GM23338 (cell line): Measurements from ENCODE around the gene MAPT. TPM values are rescaled to one million over a fixed set of nuclear protein-coding genes. Genes with fewer than 3 reads are reported as not detected.

Experiments
- ATAC-seq: fragments of 200-7000 bp; cut with Tn5 transposase; 3 replicates; pipeline ENCODE4 v1.9.1; 2020
- DNase-seq: peaks from one replicate; pipeline ENCODE4 v3.0.0-alpha.2; 2015; ENCODE audit warnings: low spot score
- H2AFZ ChIP-seq: fragments of 200-600 bp; sonication (generic); 2 replicates; pipeline ENCODE4 v1.8.0; 2016; ENCODE audit warnings: antibody characterized with exemption, mild to moderate bottlenecking, moderate library complexity
- H3F3A ChIP-seq: fragments of 200-600 bp; sonication (generic); replicated peaks from 2 replicates; pipeline ENCODE4 v1.8.0; 2017; ENCODE audit warnings: antibody characterized with exemption, mixed run types, low read depth
- H3K27ac ChIP-seq: fragments of 200-600 bp; sonication (generic); 2 replicates; pipeline ENCODE4 v1.6.1; 2016; ENCODE audit warnings: low read depth
- H3K27me3 ChIP-seq: fragments of 200-600 bp; sonication (generic); 2 replicates; pipeline ENCODE4 v1.8.0; 2016; ENCODE audit warnings: mild to moderate bottlenecking, mixed run types, moderate library complexity; ENCODE audit not compliant: insufficient read depth
- H3K36me3 ChIP-seq: fragments of 200-600 bp; sonication (generic); 2 replicates; pipeline ENCODE4 v1.8.0; 2016; ENCODE audit warnings: mild to moderate bottlenecking; ENCODE audit not compliant: insufficient read depth
- H3K4me1 ChIP-seq: fragments of 200-600 bp; sonication (generic); 2 replicates; pipeline ENCODE4 v1.8.0; 2016; ENCODE audit warnings: mild to moderate bottlenecking, moderate library complexity; ENCODE audit not compliant: insufficient read depth
- H3K4me2 ChIP-seq: fragments of 200-600 bp; sonication (generic); 2 replicates; pipeline ENCODE4 v1.7.1; 2017; ENCODE audit warnings: mixed run types
- H3K4me3 ChIP-seq: fragments of 200-600 bp; sonication (generic); 2 replicates; pipeline ENCODE4 v1.6.1; 2016; ENCODE audit warnings: mixed run types
- H3K79me2 ChIP-seq: fragments of 200-600 bp; sonication (generic); replicated peaks from 2 replicates; pipeline ENCODE4 v1.8.0; 2017; ENCODE audit warnings: mild to moderate bottlenecking; ENCODE audit not compliant: insufficient read depth
- H3K9me2 ChIP-seq: fragments of 200-600 bp; sonication (generic); 2 replicates; pipeline ENCODE4 v1.8.0; 2017; ENCODE audit not compliant: insufficient read depth
- H4K20me1 ChIP-seq: fragments of 200-600 bp; sonication (generic); replicated peaks from 2 replicates; pipeline ENCODE4 v1.8.0; 2017; ENCODE audit warnings: mild to moderate bottlenecking; ENCODE audit not compliant: insufficient read depth
- H3K27ac Mint-ChIP-seq: 2 replicates; pipeline ENCODE4 v1.8.0; 2020; ENCODE audit warnings: inconsistent platforms, mild to moderate bottlenecking, moderate library complexity, mixed read lengths
- H3K27me3 Mint-ChIP-seq: 3 replicates; pipeline ENCODE4 v1.8.0; 2022; ENCODE audit warnings: low read depth, mild to moderate bottlenecking, moderate library complexity, mixed read lengths, inconsistent platforms; ENCODE audit not compliant: insufficient read depth, poor library complexity
- H3K36me3 Mint-ChIP-seq: 3 replicates; pipeline ENCODE4 v1.8.0; 2021; ENCODE audit warnings: low read depth, mild to moderate bottlenecking, inconsistent platforms, moderate library complexity, mixed read lengths
- H3K4me1 Mint-ChIP-seq: 3 replicates; pipeline ENCODE4 v1.8.0; 2020; ENCODE audit warnings: mild to moderate bottlenecking, inconsistent platforms, mixed read lengths
- H3K4me3 Mint-ChIP-seq: 3 replicates; pipeline ENCODE4 v1.8.0; 2021; ENCODE audit warnings: moderate library complexity, mild to moderate bottlenecking, inconsistent platforms, mixed read lengths
- H3K9me3 Mint-ChIP-seq: 3 replicates; pipeline ENCODE4 v1.8.0; 2020; ENCODE audit warnings: moderate library complexity, mild to moderate bottlenecking, inconsistent platforms, mixed read lengths
- ZNF331 ChIP-seq: fragments of 250-450 bp; sonication (Bioruptor Pico); IDR thresholded peaks from 2 replicates; pipeline ENCODE4 v1.5.0; 2020; ENCODE audit warnings: low read depth, mild to moderate bottlenecking, moderate library complexity
- polyA plus RNA-seq: library from polyadenylated mRNA; unstranded; fragments of >200 nt; fragmentation: Nextera tagmentation; extraction: Ambion mirVana; gene quantifications from 2 replicates; pipeline ENCODE4 v1.2.1, GENCODE V29; 2016
- total RNA-seq: library from RNA; depleted of rRNA; stranded (reverse); fragments of >200 nt; shearing (Covaris generic); gene quantifications from 2 replicates; pipeline ENCODE4 v1.2.3, GENCODE V29; 2014
- TF ChIP-seq, protein P1 (sequence below): IDR thresholded peaks from 2 replicates; pipeline ENCODE4 v1.6.1; 2016; ENCODE audit warnings: antibody characterized with exemption
- TF ChIP-seq, protein P2 (sequence below), 2 experiments: fragments of 200-600 bp in 1 of 2; sonication (generic) in 1 of 2; conservative IDR thresholded peaks; 2 replicates each; pipeline versions ENCODE4 v1.5.1 to v1.6.1; 2016 to 2017; ENCODE audit warnings: antibody characterized with exemption in 2 of 2, low read depth in 2 of 2, mild to moderate bottlenecking in 2 of 2, moderate library complexity in 1 of 2
- TF ChIP-seq, protein P3 (sequence below): IDR thresholded peaks from one replicate; pipeline ENCODE4 v1.6.1; 2018; ENCODE audit warnings: antibody characterized with exemption; ENCODE audit not compliant: unreplicated experiment

MAPT gene
- total and polyA plus RNA-seq, 2 experiments from 2014 or later, result 1.1 to 2.1 TPM

DNA sequence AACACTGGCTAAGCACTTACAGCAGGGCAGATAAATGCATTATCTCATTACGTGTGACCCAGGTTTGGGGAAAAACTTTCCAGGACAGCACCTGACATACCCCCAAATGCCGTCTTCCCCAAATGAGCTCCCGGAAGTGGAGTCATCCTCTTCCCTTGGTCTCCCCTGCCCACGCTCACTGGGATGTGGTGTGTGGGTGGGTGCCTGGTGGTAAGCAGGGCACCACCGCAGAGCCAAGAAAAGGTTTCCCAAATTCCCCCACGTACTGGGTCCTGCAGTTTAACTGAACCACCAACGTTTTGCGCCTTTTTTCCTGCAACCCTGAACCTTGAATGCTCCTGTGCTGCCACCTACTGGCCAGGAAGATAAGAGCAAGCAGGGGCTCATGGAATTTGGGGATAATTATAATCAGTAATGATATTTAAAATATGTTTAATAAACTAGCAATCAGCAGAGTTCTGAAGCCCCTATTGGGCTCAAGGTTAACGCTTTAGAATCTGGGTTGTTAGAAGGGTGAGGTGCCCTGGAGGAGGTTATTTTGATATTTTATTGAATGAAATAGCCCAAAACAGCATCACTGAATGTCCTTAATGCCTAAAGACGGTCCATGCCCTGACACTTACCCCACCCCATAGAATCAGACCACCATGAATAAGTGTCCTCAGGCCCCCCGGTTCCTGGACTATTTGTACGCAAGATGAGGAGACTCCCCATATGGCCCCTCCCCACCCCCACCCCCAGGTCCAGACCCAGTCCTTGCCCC lies 41.6 kb upstream of the MAPT start:
- no peaks in the 10 kb centered on the region for H3K79me2 ChIP-seq
- Mint-ChIP-seq H3K27ac (no peak overlapping the region), H3K9me3 (0 out of 3 replicates have a peak, but pooled peaks cover 5% of the 10 kb centered on the region), H3K4me3 (no peak overlapping the region), H3K27me3 (peaks cover 9% of the 10 kb centered on the region), H3K36me3 (no peaks in the 10 kb centered on the region), H3K4me1 (no peaks in the 10 kb centered on the region)
- no peaks in the 10 kb centered on the region for H3K4me1 ChIP-seq
- H4K20me1 ChIP-seq, result no peaks in the 10 kb centered on the region
- no peak overlapping the region for H3K4me3 ChIP-seq
- ATAC-seq (peak; percentile 65), DNase-seq (peak; percentile 86)
- no peaks in the 10 kb centered on the region for H3K9me2 ChIP-seq
- H3K4me2 ChIP-seq, result no peak overlapping the region
- H2AFZ ChIP-seq, result no peak overlapping the region
- no peak overlapping the region for H3K27ac ChIP-seq
- H3F3A ChIP-seq, result no peaks in the 10 kb centered on the region
- H3K36me3 ChIP-seq, result no peaks in the 10 kb centered on the region
- H3K27me3 ChIP-seq, result no peaks in the 10 kb centered on the region
- TF ChIP-seq, protein P1, sequence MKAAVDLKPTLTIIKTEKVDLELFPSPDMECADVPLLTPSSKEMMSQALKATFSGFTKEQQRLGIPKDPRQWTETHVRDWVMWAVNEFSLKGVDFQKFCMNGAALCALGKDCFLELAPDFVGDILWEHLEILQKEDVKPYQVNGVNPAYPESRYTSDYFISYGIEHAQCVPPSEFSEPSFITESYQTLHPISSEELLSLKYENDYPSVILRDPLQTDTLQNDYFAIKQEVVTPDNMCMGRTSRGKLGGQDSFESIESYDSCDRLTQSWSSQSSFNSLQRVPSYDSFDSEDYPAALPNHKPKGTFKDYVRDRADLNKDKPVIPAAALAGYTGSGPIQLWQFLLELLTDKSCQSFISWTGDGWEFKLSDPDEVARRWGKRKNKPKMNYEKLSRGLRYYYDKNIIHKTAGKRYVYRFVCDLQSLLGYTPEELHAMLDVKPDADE, result no peak
- TF ChIP-seq, protein P2, sequence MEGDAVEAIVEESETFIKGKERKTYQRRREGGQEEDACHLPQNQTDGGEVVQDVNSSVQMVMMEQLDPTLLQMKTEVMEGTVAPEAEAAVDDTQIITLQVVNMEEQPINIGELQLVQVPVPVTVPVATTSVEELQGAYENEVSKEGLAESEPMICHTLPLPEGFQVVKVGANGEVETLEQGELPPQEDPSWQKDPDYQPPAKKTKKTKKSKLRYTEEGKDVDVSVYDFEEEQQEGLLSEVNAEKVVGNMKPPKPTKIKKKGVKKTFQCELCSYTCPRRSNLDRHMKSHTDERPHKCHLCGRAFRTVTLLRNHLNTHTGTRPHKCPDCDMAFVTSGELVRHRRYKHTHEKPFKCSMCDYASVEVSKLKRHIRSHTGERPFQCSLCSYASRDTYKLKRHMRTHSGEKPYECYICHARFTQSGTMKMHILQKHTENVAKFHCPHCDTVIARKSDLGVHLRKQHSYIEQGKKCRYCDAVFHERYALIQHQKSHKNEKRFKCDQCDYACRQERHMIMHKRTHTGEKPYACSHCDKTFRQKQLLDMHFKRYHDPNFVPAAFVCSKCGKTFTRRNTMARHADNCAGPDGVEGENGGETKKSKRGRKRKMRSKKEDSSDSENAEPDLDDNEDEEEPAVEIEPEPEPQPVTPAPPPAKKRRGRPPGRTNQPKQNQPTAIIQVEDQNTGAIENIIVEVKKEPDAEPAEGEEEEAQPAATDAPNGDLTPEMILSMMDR (conservative IDR thresholded peaks at IDR 0.05; ENCODE audit: low read depth in 2 of 2), result peak; percentile 97 to 98

DNA sequence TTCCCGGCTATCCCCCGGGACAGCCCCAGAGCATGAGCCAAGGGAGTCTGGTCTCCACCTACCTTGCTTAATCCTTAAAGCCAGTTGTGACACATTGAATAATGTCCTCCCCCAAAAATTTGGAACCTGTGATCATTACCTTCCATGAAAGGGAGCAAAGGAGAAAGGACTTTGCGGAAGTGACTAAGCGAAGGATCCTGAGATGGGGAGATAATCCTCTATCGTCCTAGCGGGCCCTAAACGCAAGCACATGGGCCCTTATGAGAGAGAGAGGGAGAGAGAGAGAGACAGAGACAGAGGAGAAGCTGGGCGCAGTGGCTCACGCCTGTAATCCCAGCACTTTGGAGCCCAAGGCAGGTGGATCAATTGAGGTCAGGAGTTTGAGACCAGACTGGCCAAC lies 40.1 kb upstream of the MAPT start:
- H3K27ac Mint-ChIP-seq, result no peak overlapping the region
- H3K27me3 Mint-ChIP-seq, result peaks cover 9% of the 10 kb centered on the region
- 0 out of 3 replicates have a peak, but pooled peaks cover 5% of the 10 kb centered on the region for H3K9me3 Mint-ChIP-seq
- no peak for TF ChIP-seq ZNF331 (CRISPR knock-in tag)
- TF ChIP-seq, protein P1, result no peak
- TF ChIP-seq, protein P3, sequence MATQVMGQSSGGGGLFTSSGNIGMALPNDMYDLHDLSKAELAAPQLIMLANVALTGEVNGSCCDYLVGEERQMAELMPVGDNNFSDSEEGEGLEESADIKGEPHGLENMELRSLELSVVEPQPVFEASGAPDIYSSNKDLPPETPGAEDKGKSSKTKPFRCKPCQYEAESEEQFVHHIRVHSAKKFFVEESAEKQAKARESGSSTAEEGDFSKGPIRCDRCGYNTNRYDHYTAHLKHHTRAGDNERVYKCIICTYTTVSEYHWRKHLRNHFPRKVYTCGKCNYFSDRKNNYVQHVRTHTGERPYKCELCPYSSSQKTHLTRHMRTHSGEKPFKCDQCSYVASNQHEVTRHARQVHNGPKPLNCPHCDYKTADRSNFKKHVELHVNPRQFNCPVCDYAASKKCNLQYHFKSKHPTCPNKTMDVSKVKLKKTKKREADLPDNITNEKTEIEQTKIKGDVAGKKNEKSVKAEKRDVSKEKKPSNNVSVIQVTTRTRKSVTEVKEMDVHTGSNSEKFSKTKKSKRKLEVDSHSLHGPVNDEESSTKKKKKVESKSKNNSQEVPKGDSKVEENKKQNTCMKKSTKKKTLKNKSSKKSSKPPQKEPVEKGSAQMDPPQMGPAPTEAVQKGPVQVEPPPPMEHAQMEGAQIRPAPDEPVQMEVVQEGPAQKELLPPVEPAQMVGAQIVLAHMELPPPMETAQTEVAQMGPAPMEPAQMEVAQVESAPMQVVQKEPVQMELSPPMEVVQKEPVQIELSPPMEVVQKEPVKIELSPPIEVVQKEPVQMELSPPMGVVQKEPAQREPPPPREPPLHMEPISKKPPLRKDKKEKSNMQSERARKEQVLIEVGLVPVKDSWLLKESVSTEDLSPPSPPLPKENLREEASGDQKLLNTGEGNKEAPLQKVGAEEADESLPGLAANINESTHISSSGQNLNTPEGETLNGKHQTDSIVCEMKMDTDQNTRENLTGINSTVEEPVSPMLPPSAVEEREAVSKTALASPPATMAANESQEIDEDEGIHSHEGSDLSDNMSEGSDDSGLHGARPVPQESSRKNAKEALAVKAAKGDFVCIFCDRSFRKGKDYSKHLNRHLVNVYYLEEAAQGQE, result no peak
- H3K4me1 Mint-ChIP-seq, result peaks cover 2% of the 10 kb centered on the region; the same call in 1 of the 3 replicates
- no peak overlapping the region for H3K4me2 ChIP-seq
- no peaks in the 10 kb centered on the region for H4K20me1 ChIP-seq
- H3K4me1 ChIP-seq, result no peaks in the 10 kb centered on the region
- H3K9me2 ChIP-seq, result no peaks in the 10 kb centered on the region
- no peaks in the 10 kb centered on the region for H3K36me3 ChIP-seq
- H3K4me3 ChIP-seq, result no peak overlapping the region
- no peak overlapping the region for H3K27ac ChIP-seq
- no peak overlapping the region for H2AFZ ChIP-seq
- no peaks in the 10 kb centered on the region for H3K79me2 ChIP-seq
- H3K27me3 ChIP-seq, result no peaks in the 10 kb centered on the region
- DNase-seq (no peak), ATAC-seq (no peak)
- no peaks in the 10 kb centered on the region for H3F3A ChIP-seq
- no peak overlapping the region for H3K4me3 Mint-ChIP-seq
- H3K36me3 Mint-ChIP-seq, result no peaks in the 10 kb centered on the region
